Neural cell (in vitro differentiated cells): ENCODE data around the gene ADAMTS19. TPM values are rescaled to one million over a fixed set of nuclear protein-coding genes. Genes with fewer than 3 reads are reported as not detected.

Source experiments
- H2AFZ ChIP-seq: fragments of 200-600, 300-800 bp; sonication (generic), shearing (Covaris generic); 2 replicates; pipeline ENCODE4 v1.6.0; 2014; ENCODE audit warnings: low read depth, mild to moderate bottlenecking, antibody characterized with exemption, low read length, moderate library complexity
- H3F3A ChIP-seq: fragments of 200-600 bp; shearing (Covaris generic); 2 replicates; pipeline ENCODE4 v1.6.1; 2016; ENCODE audit warnings: mild to moderate bottlenecking, moderate library complexity, mixed read lengths, antibody characterized with exemption, low read length; ENCODE audit not compliant: insufficient read depth, poor library complexity, severe bottlenecking
- H3K27ac ChIP-seq: fragments of 200-600, 300-800 bp; sonication (generic), shearing (Covaris generic); 2 replicates; pipeline ENCODE4 v1.5.1; 2014; ENCODE audit warnings: mild to moderate bottlenecking, low read length, moderate library complexity
- H3K27me3 ChIP-seq: fragments of 300-800, 200-600 bp; sonication (generic), shearing (Covaris generic); 2 replicates; pipeline ENCODE4 v1.6.0; 2014; ENCODE audit warnings: mild to moderate bottlenecking, low read depth, low read length, moderate library complexity; ENCODE audit not compliant: insufficient read depth
- H3K36me3 ChIP-seq: fragments of 300-800, 200-600 bp; sonication (generic), shearing (Covaris generic); 2 replicates; pipeline ENCODE4 v1.5.1; 2014; ENCODE audit warnings: mild to moderate bottlenecking, antibody characterized with exemption, low read length, moderate library complexity; ENCODE audit not compliant: insufficient read depth
- H3K4me2 ChIP-seq: fragments of 300-800, 200-600 bp; sonication (generic), shearing (Covaris generic); 2 replicates; pipeline ENCODE4 v1.6.0; 2014; ENCODE audit warnings: mild to moderate bottlenecking, low read length
- H3K4me3 ChIP-seq: fragments of 300-800, 200-600 bp; sonication (generic), shearing (Covaris generic); 2 replicates; pipeline ENCODE4 v1.5.1; 2014; ENCODE audit warnings: mild to moderate bottlenecking, low read length, moderate library complexity
- H3K79me2 ChIP-seq: fragments of 200-600 bp; shearing (Covaris generic); replicated peaks from 2 replicates; pipeline ENCODE4 v1.6.0; 2014; ENCODE audit warnings: mild to moderate bottlenecking, low read length, moderate library complexity; ENCODE audit not compliant: insufficient read depth
- H3K9ac ChIP-seq: fragments of 300-800, 200-600 bp; sonication (generic), shearing (Covaris generic); 2 replicates; pipeline ENCODE4 v1.6.1; 2016; ENCODE audit warnings: mild to moderate bottlenecking, low read length, mixed read lengths
- H3K9me2 ChIP-seq: fragments of 200-600 bp; shearing (Covaris generic); 2 replicates; pipeline ENCODE4 v1.6.1; 2016; ENCODE audit warnings: mild to moderate bottlenecking, low read length, mixed read lengths; ENCODE audit not compliant: insufficient read depth
- H3K9me3 ChIP-seq: fragments of 200-600, 300-800 bp; sonication (generic), shearing (Covaris generic); 2 replicates; pipeline ENCODE4 v1.6.1; 2016; ENCODE audit warnings: mild to moderate bottlenecking, mixed run types, low read length, moderate library complexity, mixed read lengths
- H4K20me1 ChIP-seq: fragments of 200-600 bp; shearing (Covaris generic); 2 replicates; pipeline ENCODE4 v1.6.1; 2016; ENCODE audit warnings: mild to moderate bottlenecking, mixed run types; ENCODE audit not compliant: insufficient read depth
- CTCF ChIP-seq: fragments of 450-650 bp; IDR thresholded peaks from 2 replicates; pipeline ENCODE4 v1.5.1; 2014; ENCODE audit warnings: antibody characterized with exemption, mild to moderate bottlenecking, moderate library complexity; ENCODE audit not compliant: poor library complexity, severe bottlenecking
- EP300 ChIP-seq: fragments of 450-650 bp; conservative IDR thresholded peaks from 2 replicates; pipeline ENCODE4 v1.6.1; 2014; ENCODE audit warnings: antibody characterized with exemption, mild to moderate bottlenecking, moderate library complexity; ENCODE audit not compliant: poor library complexity, severe bottlenecking
- EZH2 ChIP-seq: fragments of 200-600, 300-800 bp; shearing (Covaris generic), sonication (generic); IDR thresholded peaks from 2 replicates; pipeline ENCODE4 v1.6.1; 2014; ENCODE audit warnings: antibody characterized with exemption, low read length, borderline replicate concordance, mild to moderate bottlenecking; ENCODE audit not compliant: insufficient read depth, poor library complexity, severe bottlenecking
- MXI1 ChIP-seq: fragments of 450-650 bp; conservative IDR thresholded peaks from 2 replicates; pipeline ENCODE4 v1.6.1; 2014; ENCODE audit warnings: antibody characterized with exemption, mild to moderate bottlenecking; ENCODE audit not compliant: poor library complexity, severe bottlenecking
- POLR2AphosphoS5 ChIP-seq: IDR thresholded peaks from 2 replicates; pipeline ENCODE4 v1.6.1; 2012
- RAD21 ChIP-seq: fragments of 450-650 bp; conservative IDR thresholded peaks from 2 replicates; pipeline ENCODE4 v1.6.1; 2014; ENCODE audit warnings: antibody characterized with exemption, mild to moderate bottlenecking, moderate library complexity
- REST ChIP-seq: IDR thresholded peaks from 2 replicates; pipeline ENCODE4 v1.6.1; 2012; ENCODE audit warnings: borderline replicate concordance
- SMC3 ChIP-seq: fragments of 450-650 bp; conservative IDR thresholded peaks from 2 replicates; pipeline ENCODE4 v1.6.1; 2014; ENCODE audit warnings: antibody characterized with exemption, mild to moderate bottlenecking, moderate library complexity; ENCODE audit not compliant: poor library complexity
- TAF1 ChIP-seq: IDR thresholded peaks from 2 replicates; pipeline ENCODE4 v1.6.1; 2012; ENCODE audit warnings: low read depth
- polyA plus RNA-seq: library from polyadenylated mRNA; depleted of rRNA; stranded (reverse); fragments of >200 nt; gene quantifications from 2 replicates; pipeline ENCODE4 v1.2.3, GENCODE V29; 2014

The ADAMTS19 gene
- polyA plus RNA-seq, 1 donor from 2014 or later: 0.12 TPM

DNA sequence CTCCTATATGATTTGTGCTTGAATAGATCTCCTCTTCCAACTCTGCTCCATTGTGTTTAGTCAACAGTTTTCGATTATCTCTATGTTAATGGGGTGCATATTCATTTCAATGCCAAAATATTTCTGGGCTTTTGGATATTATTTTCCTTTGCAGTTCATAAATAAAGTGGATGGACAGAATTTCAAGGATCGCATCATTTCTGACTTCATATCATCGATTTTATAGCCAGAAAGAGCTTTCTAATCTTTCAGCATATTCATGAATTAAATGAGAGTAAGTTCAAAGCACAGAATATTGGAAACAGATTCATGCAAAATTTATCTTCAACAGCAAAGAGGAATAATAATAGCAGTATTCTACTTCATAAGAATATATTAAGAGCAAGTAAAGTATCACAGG, 227.8 kb downstream of the ADAMTS19 start:
- H3K9me2 ChIP-seq: no peaks in the 10 kb centered on the region
- H3K9ac ChIP-seq: no peak overlapping the region
- TF ChIP-seq EZH2: no peak
- TF ChIP-seq SMC3: no peak
- TF ChIP-seq POLR2AphosphoS5: no peak
- TF ChIP-seq REST: no peak
- no peak for TF ChIP-seq CTCF
- TF ChIP-seq TAF1: no peak
- no peak for TF ChIP-seq MXI1
- no peak for TF ChIP-seq EP300
- no peak for TF ChIP-seq RAD21
- no peak overlapping the region for H2AFZ ChIP-seq
- no peaks in the 10 kb centered on the region for H4K20me1 ChIP-seq
- H3K36me3 ChIP-seq: no peaks in the 10 kb centered on the region
- H3K27ac ChIP-seq: no peak overlapping the region
- no peak overlapping the region for H3K4me3 ChIP-seq
- no peaks in the 10 kb centered on the region for H3F3A ChIP-seq
- H3K27me3 ChIP-seq: no peaks in the 10 kb centered on the region
- H3K4me2 ChIP-seq: no peak overlapping the region
- H3K9me3 ChIP-seq: no peaks in the 10 kb centered on the region
- H3K79me2 ChIP-seq: no peaks in the 10 kb centered on the region

DNA sequence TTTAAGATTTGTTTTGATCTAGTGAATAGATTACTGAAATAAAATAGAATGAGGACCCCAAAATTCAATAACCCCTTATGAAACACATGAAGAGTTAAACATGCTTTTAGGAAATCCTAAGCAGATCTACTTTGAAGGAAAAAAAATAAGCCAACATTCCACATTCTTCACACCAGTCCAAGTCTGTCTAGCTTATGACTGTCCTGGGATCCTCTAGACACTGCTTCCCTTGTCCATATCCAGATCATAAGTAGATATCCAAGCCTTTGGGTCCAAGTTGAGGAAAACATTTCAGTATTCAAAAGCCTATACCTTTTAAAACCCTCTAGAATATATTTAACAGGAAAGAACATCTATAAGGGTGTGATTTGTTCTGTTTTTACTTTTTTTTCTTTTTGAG, 228.9 kb downstream of the ADAMTS19 start:
- no peak for TF ChIP-seq SMC3
- no peak for TF ChIP-seq EZH2
- TF ChIP-seq MXI1: no peak
- no peak for TF ChIP-seq POLR2AphosphoS5
- no peak for TF ChIP-seq TAF1
- no peak for TF ChIP-seq REST
- TF ChIP-seq EP300: no peak
- TF ChIP-seq CTCF: no peak
- TF ChIP-seq RAD21: no peak
- Histone ChIP-seq H3K27ac (no peak overlapping the region), H3F3A (no peaks in the 10 kb centered on the region), H3K36me3 (no peaks in the 10 kb centered on the region), H3K79me2 (no peaks in the 10 kb centered on the region), H3K9me2 (no peaks in the 10 kb centered on the region), H4K20me1 (no peaks in the 10 kb centered on the region), H3K9ac (no peak overlapping the region), H3K9me3 (no peaks in the 10 kb centered on the region), H3K4me3 (no peak overlapping the region), H3K27me3 (no peaks in the 10 kb centered on the region), H2AFZ (no peak overlapping the region), H3K4me2 (no peak overlapping the region)
